Jurkat, Clone E6-1 (cell line): ENCODE data around the gene ANGEL1.

Experiments used
- DNase-seq: peaks from one replicate; pipeline ENCODE4 v3.0.0-alpha.2; 2011; ENCODE audit warnings: low read depth, low spot score
- H3K4me3 ChIP-seq: 2 replicates; pipeline ENCODE4 v1.5.1; 2011; ENCODE audit warnings: mild to moderate bottlenecking, low read length, control low read depth, moderate library complexity

ANGEL1 gene

GRCh38 chr14:76827696-76828296 is 15.1 kb upstream of the ANGEL1 start:
- H3K4me3 ChIP-seq = no peak overlapping the region
- no peak for DNase-seq

DNA sequence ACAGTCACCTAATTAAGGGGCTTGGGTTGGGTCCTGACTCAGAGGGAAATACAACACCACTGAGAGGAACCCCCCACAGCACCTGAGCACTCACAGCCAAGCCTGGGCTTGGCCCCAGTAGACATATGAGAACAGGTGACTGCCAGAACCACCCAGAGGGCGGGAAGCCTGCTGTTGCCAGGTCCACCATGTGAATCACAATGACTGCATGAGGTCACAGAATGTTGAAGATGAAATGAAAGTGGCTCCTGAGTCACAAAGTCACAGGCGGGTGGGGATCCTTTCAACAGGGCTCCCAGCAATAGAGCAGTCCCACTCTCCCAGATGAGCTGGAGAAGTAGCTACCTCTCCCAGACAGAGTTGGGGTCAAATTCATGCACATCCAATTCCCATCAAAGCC is 13.4 kb upstream of the ANGEL1 start, which contains the start of gene LRRC74A:
TSS of gene LRRC74A (plus strand) at position 287 of the 400 bp plus-strand sequence. CDS start 290 bp downstream, outside the sequence.
- H3K4me3 ChIP-seq = no peak within 1 kb of the TSS
- no peak for DNase-seq

DNA sequence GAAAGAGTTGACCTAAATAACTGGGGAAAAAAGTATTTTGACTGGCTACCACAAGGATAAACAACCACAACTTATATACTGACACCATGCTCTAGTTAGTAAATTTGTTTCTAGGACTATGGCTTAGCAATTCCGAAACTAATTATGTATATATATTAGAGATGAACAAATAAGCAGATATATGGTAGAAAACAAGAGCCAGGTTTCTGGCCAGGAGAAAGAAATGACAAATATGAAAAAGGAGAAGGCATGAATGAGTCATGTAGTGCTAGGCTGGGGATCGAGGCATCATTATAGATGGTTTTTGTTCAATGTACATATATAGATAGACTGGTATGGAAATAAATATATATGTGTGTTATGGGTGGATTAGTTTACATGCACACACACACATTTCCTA is 8.0 kb upstream of the ANGEL1 start:
- no peak for DNase-seq
- H3K4me3 ChIP-seq = no peak overlapping the region

- no peak for DNase-seq
- H3K4me3 ChIP-seq = no peak overlapping the region
Observed at GRCh38 chr14:76814726-76815645, 2.3 kb upstream of the ANGEL1 start.

DNA sequence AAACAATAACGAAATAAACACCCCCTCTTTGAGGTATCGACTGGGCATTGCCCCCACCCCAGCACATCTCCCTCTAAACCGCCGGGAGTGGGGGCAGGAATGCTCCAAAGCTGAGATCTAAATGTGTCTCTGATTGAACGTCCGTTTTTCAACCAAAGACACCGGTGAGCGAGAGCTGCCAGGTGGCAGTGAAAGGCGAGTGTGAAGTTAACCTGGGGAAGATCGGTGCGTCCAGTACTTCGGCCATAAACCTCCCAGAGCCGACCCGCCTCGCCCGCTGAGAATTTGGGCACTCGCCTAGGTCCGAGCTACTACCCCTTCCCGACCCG is 625 bp downstream of the ANGEL1 start:
- DNase-seq = no peak
- peak overlapping the region; percentile 66 for H3K4me3 ChIP-seq

DNA sequence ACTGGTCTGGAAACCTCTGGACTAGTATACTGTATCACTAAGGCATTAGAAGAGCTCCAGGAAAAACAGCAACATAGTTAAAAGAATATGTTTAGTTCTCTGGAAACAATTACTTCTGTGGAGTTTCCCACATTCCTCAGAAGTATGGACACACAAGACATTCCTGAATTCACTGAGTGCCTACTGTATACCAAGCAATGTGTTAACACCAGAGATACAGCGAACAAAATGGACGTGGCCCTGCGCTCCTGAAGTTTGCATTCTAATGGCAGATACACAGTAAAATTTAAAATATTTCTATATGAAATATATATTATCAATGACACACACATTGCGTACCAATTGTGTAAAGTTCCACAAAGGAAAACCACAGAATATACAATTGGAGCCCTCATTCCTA is 1.1 kb downstream of the ANGEL1 start:
- no peak for DNase-seq
- peak overlapping the region; percentile 66 for H3K4me3 ChIP-seq

DNA sequence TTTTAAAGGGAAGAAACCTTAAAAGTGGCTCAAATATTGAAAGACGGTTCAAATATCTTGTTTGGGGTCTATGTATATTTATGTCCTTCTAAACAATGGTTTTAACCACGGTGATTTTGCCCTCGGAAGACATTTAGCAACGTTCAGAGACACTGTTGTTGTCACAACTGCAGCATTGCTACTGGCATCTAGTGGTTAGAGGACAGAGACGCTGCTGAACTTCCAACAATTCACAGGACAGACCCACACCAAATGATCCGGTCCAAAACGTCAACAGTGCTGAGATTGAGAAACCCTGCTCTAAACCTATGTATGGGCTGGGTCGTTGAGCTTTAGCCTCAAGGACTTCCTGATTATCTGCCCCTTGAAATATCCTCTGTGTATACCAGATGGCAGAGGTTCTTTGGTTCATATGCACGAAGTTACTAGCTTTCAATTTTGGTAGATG is 1.7 kb downstream of the ANGEL1 start:
- H3K4me3 ChIP-seq = peak overlapping the region; percentile 66
- DNase-seq = peak; percentile 11

- DNase-seq = no peak
- no peak overlapping the region for H3K4me3 ChIP-seq
Observed at GRCh38 chr14:76810525-76810924, 2.2 kb downstream of the ANGEL1 start.

GRCh38 chr14:76808990-76809389 is 3.7 kb downstream of the ANGEL1 start:
- no peak overlapping the region for H3K4me3 ChIP-seq
- DNase-seq = no peak

- no peak for DNase-seq
- no peak overlapping the region for H3K4me3 ChIP-seq
Observed at GRCh38 chr14:76808011-76808410, 4.7 kb downstream of the ANGEL1 start.

- DNase-seq = no peak
Observed at GRCh38 chr14:76806446-76806845, 6.2 kb downstream of the ANGEL1 start.

GRCh38 chr14:76793956-76794355 is 18.7 kb downstream of the ANGEL1 start:
- no peak overlapping the region for H3K4me3 ChIP-seq
- no peak for DNase-seq

More at GRCh38 chr14:76806446-76806845, 6.2 kb downstream of the ANGEL1 start:
- no peak overlapping the region for H3K4me3 ChIP-seq

GRCh38 chr14:76793324-76793723 is 19.4 kb downstream of the ANGEL1 start:
- DNase-seq = no peak
- no peak overlapping the region for H3K4me3 ChIP-seq

GRCh38 chr14:76792422-76792821 is 20.3 kb downstream of the ANGEL1 start:
- no peak for DNase-seq
- H3K4me3 ChIP-seq = no peak overlapping the region

- no peak for DNase-seq
- no peak overlapping the region for H3K4me3 ChIP-seq
Observed at GRCh38 chr14:76786601-76787000, 26.1 kb downstream of the ANGEL1 start.

- no peak overlapping the region for H3K4me3 ChIP-seq
- peak; percentile 65 for DNase-seq
Observed at GRCh38 chr14:76784881-76785280, 27.8 kb downstream of the ANGEL1 start.

GRCh38 chr14:76784266-76784874 is 28.3 kb downstream of the ANGEL1 start:
- DNase-seq = no peak
- H3K4me3 ChIP-seq = no peak overlapping the region

GRCh38 chr14:76782885-76783566 is 29.7 kb downstream of the ANGEL1 start:
- no peak for DNase-seq
- H3K4me3 ChIP-seq = no peak overlapping the region

DNA sequence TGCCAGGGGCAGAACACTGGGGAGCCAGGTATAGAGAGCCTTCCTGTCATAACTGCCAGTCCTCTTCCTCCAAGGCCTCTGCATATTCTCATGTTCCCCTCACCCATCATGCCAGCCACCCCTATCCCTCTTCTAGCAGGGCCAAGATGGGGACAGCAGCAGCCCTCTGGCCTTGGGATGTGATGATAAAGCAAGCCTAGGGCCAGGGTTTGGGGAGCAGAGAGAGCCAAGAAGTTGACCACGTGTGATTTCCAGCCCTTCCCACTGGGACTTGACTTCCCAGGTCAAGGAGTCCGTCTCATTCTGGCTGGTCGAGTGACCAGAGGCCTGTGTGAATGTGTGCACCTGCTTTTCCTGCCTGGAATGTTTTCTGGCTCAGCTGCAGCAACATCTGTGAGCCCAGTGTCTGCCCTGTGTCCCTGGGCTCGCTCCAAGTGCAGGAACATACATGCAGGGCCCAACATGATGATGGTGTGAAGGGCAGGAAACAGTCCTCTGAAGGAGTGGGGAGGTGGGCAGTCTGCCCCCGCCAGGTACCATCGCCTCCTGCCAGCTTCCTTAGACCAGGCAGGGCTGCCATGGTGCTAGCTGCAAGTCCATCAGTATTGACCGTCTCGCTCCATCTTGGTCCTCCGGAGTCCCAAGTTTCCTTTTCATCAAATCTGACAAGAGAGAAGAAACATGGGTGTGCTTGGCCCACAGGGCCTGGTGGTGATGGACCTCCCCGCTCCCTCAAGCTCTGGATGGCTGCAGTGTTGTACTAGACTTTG is 30.4 kb downstream of the ANGEL1 start:
- no peak overlapping the region for H3K4me3 ChIP-seq
- no peak for DNase-seq
